CD14-positive monocyte (primary cell): ENCODE measurements around the gene PTGR1. TPM values are rescaled to one million over a fixed set of nuclear protein-coding genes. Genes with fewer than 3 reads are reported as not detected.

Experiments
- DNase-seq, 3 donors: peaks; one replicate each; pipeline ENCODE4 v3.0.0-alpha.2; 2011 to 2022
- H2AFZ ChIP-seq: 2 replicates; pipeline ENCODE4 v1.6.0; 2012; ENCODE audit warnings: mild to moderate bottlenecking, low read depth, low read length, inconsistent platforms; ENCODE audit not compliant: insufficient read depth, poor library complexity, severe bottlenecking
- H3K27ac ChIP-seq, 2 donors: 1 replicate in 1 of 2; 2 replicates in 1 of 2; pipeline ENCODE4 v1.5.1; 2012 to 2013; ENCODE audit warnings: low read length in 2 of 2, control low read depth in 1 of 2, inconsistent platforms in 1 of 2, low read depth in 1 of 2, mild to moderate bottlenecking in 1 of 2
- H3K27me3 ChIP-seq, 2 donors: one replicate each; pipeline versions ENCODE4 v1.6.0 to v1.6.1; 2011 to 2013; ENCODE audit warnings: low read length in 2 of 2; ENCODE audit not compliant: control insufficient read depth in 2 of 2, insufficient read depth in 2 of 2
- H3K36me3 ChIP-seq, 2 donors: replicated peaks in 1 of 2; 1 replicate in 1 of 2; 2 replicates in 1 of 2; pipeline versions ENCODE4 v1.5.1 to v1.6.1; 2012 to 2013; ENCODE audit warnings: low read length in 2 of 2, control low read depth in 1 of 2, inconsistent platforms in 1 of 2, mild to moderate bottlenecking in 1 of 2; ENCODE audit not compliant: insufficient read depth in 2 of 2, control insufficient read depth in 1 of 2
- H3K4me1 ChIP-seq, 2 donors: 1 replicate in 1 of 2; 2 replicates in 1 of 2; pipeline versions ENCODE4 v1.5.1 to v1.6.1; 2012 to 2013; ENCODE audit warnings: low read length in 2 of 2, control low read depth in 1 of 2, inconsistent platforms in 1 of 2, mild to moderate bottlenecking in 1 of 2, moderate library complexity in 1 of 2; ENCODE audit not compliant: insufficient read depth in 2 of 2, control insufficient read depth in 1 of 2
- H3K4me2 ChIP-seq: replicated peaks from 2 replicates; pipeline ENCODE3; 2012; ENCODE audit warnings: low read length, moderate library complexity, mild to moderate bottlenecking; ENCODE audit not compliant: poor library complexity, severe bottlenecking; ENCODE audit errors: extremely low read depth
- H3K4me3 ChIP-seq, 3 experiments: fragments of 200-600 bp in 1 of 3; sonication (generic) in 1 of 3; replicated peaks in 1 of 3; 1 replicate in 2 of 3; 2 replicates in 1 of 3; pipeline ENCODE4 v1.5.1; 2011 to 2013; ENCODE audit warnings: low read length in 3 of 3, mild to moderate bottlenecking in 3 of 3, control low read depth in 2 of 3, low read depth in 2 of 3, inconsistent platforms in 1 of 3, moderate library complexity in 1 of 3
- H3K79me2 ChIP-seq: 2 replicates; pipeline ENCODE4 v1.6.0; 2012; ENCODE audit warnings: mild to moderate bottlenecking, control low read depth, inconsistent platforms, low read length, moderate library complexity; ENCODE audit not compliant: insufficient read depth
- H3K9ac ChIP-seq: 2 replicates; pipeline ENCODE4 v1.6.0; 2017; ENCODE audit warnings: low read length, mild to moderate bottlenecking; ENCODE audit not compliant: insufficient read depth, poor library complexity, severe bottlenecking
- H3K9me3 ChIP-seq, 2 donors: replicated peaks in 1 of 2; 1 replicate in 1 of 2; 2 replicates in 1 of 2; pipeline versions ENCODE4 v1.5.1 to v1.6.1; 2012 to 2013; ENCODE audit warnings: low read length in 2 of 2, control low read depth in 1 of 2; ENCODE audit not compliant: control insufficient read depth in 1 of 2, insufficient read depth in 1 of 2
- H4K20me1 ChIP-seq: 2 replicates; pipeline ENCODE4 v1.6.0; 2012; ENCODE audit warnings: mild to moderate bottlenecking, low read length, control low read depth, moderate library complexity; ENCODE audit not compliant: insufficient read depth
- H3K27ac Mint-ChIP-seq, 7 donors: one replicate each; pipeline ENCODE4 v1.8.0; 2020; ENCODE audit warnings: mild to moderate bottlenecking in 7 of 7, mixed read lengths in 7 of 7, moderate library complexity in 6 of 7, inconsistent platforms in 2 of 7
- H3K27me3 Mint-ChIP-seq, 3 donors: one replicate each; pipeline ENCODE4 v1.8.0; 2021 to 2022; ENCODE audit warnings: low read depth in 3 of 3, mild to moderate bottlenecking in 3 of 3, mixed read lengths in 3 of 3, moderate library complexity in 3 of 3, inconsistent platforms in 1 of 3
- H3K36me3 Mint-ChIP-seq, 2 donors: one replicate each; pipeline ENCODE4 v1.8.0; 2020; ENCODE audit warnings: mixed read lengths in 2 of 2, inconsistent platforms in 1 of 2, mild to moderate bottlenecking in 1 of 2
- H3K4me1 Mint-ChIP-seq: one replicate; pipeline ENCODE4 v1.8.0; 2020; ENCODE audit warnings: mild to moderate bottlenecking, mixed read lengths
- H3K4me3 Mint-ChIP-seq, 2 donors: one replicate each; pipeline ENCODE4 v1.8.0; 2020; ENCODE audit warnings: mild to moderate bottlenecking in 2 of 2, mixed read lengths in 2 of 2, moderate library complexity in 1 of 2
- H3K9me3 Mint-ChIP-seq, 7 donors: one replicate each; pipeline ENCODE4 v1.8.0; 2020 to 2022; ENCODE audit warnings: mixed read lengths in 7 of 7, mild to moderate bottlenecking in 6 of 7, moderate library complexity in 6 of 7, inconsistent platforms in 2 of 7
- CTCF ChIP-seq: fragments of 200-600 bp; IDR thresholded peaks from one replicate; pipeline ENCODE4 v1.8.0; 2022; ENCODE audit warnings: antibody characterized with exemption, mild to moderate bottlenecking
- WGBS: methylation state at CpG from one replicate; pipeline ENCODE4 v1.1.5; 2013; ENCODE audit warnings: missing lambda C conversion rate; ENCODE audit not compliant: insufficient coverage; 5-methylcytosine and 5-hydroxymethylcytosine counted together
- intact Hi-C, 2 donors: fragments of 100-400 bp; cut with micrococcal nuclease; formaldehyde crosslinking; loops; one replicate each; pipeline versions ENCODE4 v1.15.0 to v1.15.1; 2023
- polyA plus RNA-seq, 3 donors: library from polyadenylated mRNA; depleted of rRNA in 1 of 3; unstranded in 2 of 3; stranded (reverse) in 1 of 3; fragments of 300-500 nt in 2 of 3; fragments of >200 nt in 1 of 3; fragmentation: Illumina TruSeq in 2 of 3; gene quantifications; 1 replicate in 2 of 3; 2 replicates in 1 of 3; pipeline ENCODE4 v1.2.3, GENCODE V29; 2012 to 2021

Gene PTGR1
- polyA plus RNA-seq, 3 donors: 0.41 to 1.1 (median 0.68) TPM

- H3K36me3 ChIP-seq: no peaks in the 10 kb centered on the region
- no peaks in the 10 kb centered on the region for H3K9me3 ChIP-seq
- peak overlapping the region in 2 of 7 donors; percentile 30 to 57 for H3K27ac Mint-ChIP-seq
- peak overlapping the region; percentile 98 to 100 for H3K4me3 Mint-ChIP-seq
- H3K9ac ChIP-seq: peak overlapping the region; percentile 49
- peaks cover 0 to 1% of the 10 kb centered on the region in 2 donors for H3K36me3 Mint-ChIP-seq
- H3K4me2 ChIP-seq: peak overlapping the region; percentile 88
- H3K27me3 ChIP-seq: peaks cover 0 to 35% of the 10 kb centered on the region in 2 donors
- intact Hi-C loops: loop anchor here in 1 of 2 donors (10.0 kb wide), 1 partner anchor 477 kb away; no protein-coding TSS in a partner anchor
- H3K27me3 Mint-ChIP-seq: peaks cover 28 to 51% (median 33%) of the 10 kb centered on the region in 3 donors
- H3K27ac ChIP-seq: no peak overlapping the region
- peak overlapping the region; percentile 95 for H2AFZ ChIP-seq
- no peaks in the 10 kb centered on the region for H3K79me2 ChIP-seq
- WGBS: under 1% methylated on average over 30 of the region's 41 CpGs
- TF ChIP-seq CTCF: peak; percentile 63
- peaks cover 27% of the 10 kb centered on the region for H3K4me1 Mint-ChIP-seq
- peak overlapping the region; percentile 57 to 86 (median 59) for H3K4me3 ChIP-seq
- peaks cover 15 to 25% of the 10 kb centered on the region in 2 donors for H3K4me1 ChIP-seq
- no peaks in the 10 kb centered on the region for H4K20me1 ChIP-seq
- DNase-seq: peak; percentile 14 to 19 (median 18)
- H3K9me3 Mint-ChIP-seq: peaks cover 0 to 9% (median 3%) of the 10 kb centered on the region in 7 donors
Observed at GRCh38 chr9:111597852-111598732, 1.4 kb downstream of the PTGR1 start.

GRCh38 chr9:111588846-111589245, 10.6 kb downstream of the PTGR1 start:
- no peak for TF ChIP-seq CTCF
- H3K36me3 Mint-ChIP-seq: peaks cover 0 to 3% of the 10 kb centered on the region in 2 donors
- Histone ChIP-seq H3K27me3 (no peaks in the 10 kb centered on the region), H3K9me3 (no peaks in the 10 kb centered on the region), H3K4me2 (no peak overlapping the region), H3K36me3 (no peaks in the 10 kb centered on the region), H3K9ac (no peak overlapping the region), H4K20me1 (no peaks in the 10 kb centered on the region), H3K4me1 (no peaks in the 10 kb centered on the region), H3K79me2 (no peaks in the 10 kb centered on the region), H3K27ac (no peak overlapping the region), H2AFZ (no peak overlapping the region), H3K4me3 (no peak overlapping the region)
- H3K9me3 Mint-ChIP-seq: peaks cover 0 to 3% (median 0%) of the 10 kb centered on the region in 7 donors
- DNase-seq: no peak
- no peak overlapping the region for H3K27ac Mint-ChIP-seq
- no CpG with 5 or more reads among the region's 5 CpGs for WGBS
- H3K4me3 Mint-ChIP-seq: no peak overlapping the region
- intact Hi-C loops: no loop called here
- H3K27me3 Mint-ChIP-seq: peaks cover 0 to 2% (median 2%) of the 10 kb centered on the region in 3 donors
- no peaks in the 10 kb centered on the region for H3K4me1 Mint-ChIP-seq
